Neural progenitor cell (in vitro differentiated cells): ENCODE measurements around the gene GNG7.

Experiments used
- CTCF ChIP-seq: fragments of 200-600 bp; sonication (generic); IDR thresholded peaks from 2 replicates; pipeline ENCODE4 v1.5.1; 2017; ENCODE audit warnings: antibody characterized with exemption, mild to moderate bottlenecking
- EZH2 ChIP-seq: fragments of 200-600 bp; sonication (generic); IDR thresholded peaks from 2 replicates; pipeline ENCODE4 v1.6.1; 2017; ENCODE audit warnings: antibody characterized with exemption, mild to moderate bottlenecking, moderate library complexity

GRCh38 chr19:2641332-2641698, 61.2 kb downstream of the GNG7 start:
- TF ChIP-seq EZH2 (no peak), CTCF (no peak)
